ENCODE results near the gene APOC3. TPM values are rescaled to one million over a fixed set of nuclear protein-coding genes. Genes with fewer than 3 reads are reported as not detected.

The APOC3 gene
- total and polyA plus RNA-seq, 2 experiments from 2014 or later, result not detected

DNA sequence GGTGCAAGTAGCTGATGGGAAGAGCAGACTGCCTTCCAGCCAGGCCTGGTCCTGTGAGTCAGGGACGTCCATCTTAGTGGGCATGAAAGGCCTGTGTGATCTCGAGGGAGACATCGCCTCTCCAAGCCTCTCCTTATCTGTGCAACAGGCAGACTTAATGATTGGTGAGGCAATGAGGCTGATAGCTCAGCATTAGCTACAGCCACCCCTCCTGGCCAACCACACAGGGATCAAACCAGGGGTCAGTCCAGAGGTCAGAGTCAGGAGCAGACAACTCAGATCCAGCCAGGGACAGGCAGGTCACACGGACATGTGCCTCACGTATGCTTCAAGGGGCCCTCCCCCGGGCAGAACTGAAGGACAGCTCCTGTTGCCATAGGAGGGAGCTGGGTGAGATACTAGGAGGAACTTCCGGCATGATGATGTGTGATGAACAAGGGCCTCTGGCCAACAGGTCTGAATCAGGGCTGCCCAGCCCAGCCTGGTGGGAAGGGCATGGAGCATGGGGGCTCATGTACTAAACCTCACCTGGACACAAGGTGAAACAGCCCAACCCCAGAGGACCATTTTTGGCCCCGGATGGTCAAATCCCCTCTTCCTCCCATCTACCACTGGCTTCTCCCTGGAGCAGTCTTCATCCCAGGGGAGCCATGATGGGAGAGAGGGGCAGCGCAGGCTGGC, 2.8 kb upstream of the APOC3 start:
- H3K27me3 ChIP-seq (ENCODE audit: insufficient read depth), result no peaks in the 10 kb centered on the region
- no peaks in the 10 kb centered on the region for H3K79me2 ChIP-seq (replicated peaks; ENCODE audit: insufficient read depth)
- no peaks in the 10 kb centered on the region for H3F3A ChIP-seq (replicated peaks; ENCODE audit: low read depth)
- H3K27ac ChIP-seq (ENCODE audit: low read depth), result no peak overlapping the region
- no peak for ATAC-seq
- no peaks in the 10 kb centered on the region for H4K20me1 ChIP-seq (replicated peaks; ENCODE audit: insufficient read depth)
- H3K27ac Mint-ChIP-seq, result no peak overlapping the region
- no peak overlapping the region for H3K4me2 ChIP-seq
- H3K36me3 ChIP-seq (ENCODE audit: insufficient read depth), result no peaks in the 10 kb centered on the region
- peaks cover 5% of the 10 kb centered on the region for H3K4me1 Mint-ChIP-seq
- no peak overlapping the region for H2AFZ ChIP-seq
- no peak overlapping the region for H3K4me3 Mint-ChIP-seq
- no peaks in the 10 kb centered on the region for H3K9me2 ChIP-seq (ENCODE audit: insufficient read depth)
- no peaks in the 10 kb centered on the region for H3K9me3 Mint-ChIP-seq
- H3K4me3 ChIP-seq, result no peak overlapping the region
- peaks cover 3% of the 10 kb centered on the region for H3K27me3 Mint-ChIP-seq (ENCODE audit: insufficient read depth, low read depth, poor library complexity)
- no peak for TF ChIP-seq POLR2AphosphoS5 (IDR thresholded peaks at IDR 0.05; ENCODE audit: low read depth)
- TF ChIP-seq, protein P1, sequence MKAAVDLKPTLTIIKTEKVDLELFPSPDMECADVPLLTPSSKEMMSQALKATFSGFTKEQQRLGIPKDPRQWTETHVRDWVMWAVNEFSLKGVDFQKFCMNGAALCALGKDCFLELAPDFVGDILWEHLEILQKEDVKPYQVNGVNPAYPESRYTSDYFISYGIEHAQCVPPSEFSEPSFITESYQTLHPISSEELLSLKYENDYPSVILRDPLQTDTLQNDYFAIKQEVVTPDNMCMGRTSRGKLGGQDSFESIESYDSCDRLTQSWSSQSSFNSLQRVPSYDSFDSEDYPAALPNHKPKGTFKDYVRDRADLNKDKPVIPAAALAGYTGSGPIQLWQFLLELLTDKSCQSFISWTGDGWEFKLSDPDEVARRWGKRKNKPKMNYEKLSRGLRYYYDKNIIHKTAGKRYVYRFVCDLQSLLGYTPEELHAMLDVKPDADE (IDR thresholded peaks at IDR 0.05), result no peak
- TF ChIP-seq JUNB (IDR thresholded peaks at IDR 0.05; ENCODE audit: unreplicated experiment), result no peak
- no peak for TF ChIP-seq REST (IDR thresholded peaks at IDR 0.05; ENCODE audit: unreplicated experiment)
- TF ChIP-seq EZH2 (IDR thresholded peaks at IDR 0.05; ENCODE audit: low read depth, unreplicated experiment), result no peak
- TF ChIP-seq ZNF331 (CRISPR knock-in tag; IDR thresholded peaks at IDR 0.05; ENCODE audit: low read depth), result no peak
- no peak for TF ChIP-seq STAT1 (IDR thresholded peaks at IDR 0.05; ENCODE audit: unreplicated experiment)
- TF ChIP-seq, protein P2, sequence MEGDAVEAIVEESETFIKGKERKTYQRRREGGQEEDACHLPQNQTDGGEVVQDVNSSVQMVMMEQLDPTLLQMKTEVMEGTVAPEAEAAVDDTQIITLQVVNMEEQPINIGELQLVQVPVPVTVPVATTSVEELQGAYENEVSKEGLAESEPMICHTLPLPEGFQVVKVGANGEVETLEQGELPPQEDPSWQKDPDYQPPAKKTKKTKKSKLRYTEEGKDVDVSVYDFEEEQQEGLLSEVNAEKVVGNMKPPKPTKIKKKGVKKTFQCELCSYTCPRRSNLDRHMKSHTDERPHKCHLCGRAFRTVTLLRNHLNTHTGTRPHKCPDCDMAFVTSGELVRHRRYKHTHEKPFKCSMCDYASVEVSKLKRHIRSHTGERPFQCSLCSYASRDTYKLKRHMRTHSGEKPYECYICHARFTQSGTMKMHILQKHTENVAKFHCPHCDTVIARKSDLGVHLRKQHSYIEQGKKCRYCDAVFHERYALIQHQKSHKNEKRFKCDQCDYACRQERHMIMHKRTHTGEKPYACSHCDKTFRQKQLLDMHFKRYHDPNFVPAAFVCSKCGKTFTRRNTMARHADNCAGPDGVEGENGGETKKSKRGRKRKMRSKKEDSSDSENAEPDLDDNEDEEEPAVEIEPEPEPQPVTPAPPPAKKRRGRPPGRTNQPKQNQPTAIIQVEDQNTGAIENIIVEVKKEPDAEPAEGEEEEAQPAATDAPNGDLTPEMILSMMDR (conservative IDR thresholded peaks at IDR 0.05; ENCODE audit: low read depth in 2 of 2), result no peak
- no peak for DNase-seq (ENCODE audit: low spot score)
- H3K36me3 Mint-ChIP-seq (ENCODE audit: low read depth), result no peaks in the 10 kb centered on the region
- no peaks in the 10 kb centered on the region for H3K4me1 ChIP-seq (ENCODE audit: insufficient read depth)

- no peaks in the 10 kb centered on the region for H3K79me2 ChIP-seq (replicated peaks; ENCODE audit: insufficient read depth)
- Mint-ChIP-seq H3K4me3 (no peak overlapping the region), H3K4me1 (peaks cover 5% of the 10 kb centered on the region), H3K27ac (no peak overlapping the region), H3K27me3 (ENCODE audit: insufficient read depth, low read depth, poor library complexity) (peaks cover 6% of the 10 kb centered on the region), H3K36me3 (ENCODE audit: low read depth) (no peaks in the 10 kb centered on the region), H3K9me3 (no peaks in the 10 kb centered on the region)
- no peaks in the 10 kb centered on the region for H4K20me1 ChIP-seq (replicated peaks; ENCODE audit: insufficient read depth)
- H3K27ac ChIP-seq (ENCODE audit: low read depth), result no peak overlapping the region
- ATAC-seq (no peak), DNase-seq (ENCODE audit: low spot score) (no peak)
- H3K4me3 ChIP-seq, result no peak overlapping the region
- no peaks in the 10 kb centered on the region for H3K27me3 ChIP-seq (ENCODE audit: insufficient read depth)
- no peaks in the 10 kb centered on the region for H3F3A ChIP-seq (replicated peaks; ENCODE audit: low read depth)
- no peaks in the 10 kb centered on the region for H3K9me2 ChIP-seq (ENCODE audit: insufficient read depth)
- H3K4me2 ChIP-seq, result no peak overlapping the region
- H2AFZ ChIP-seq, result no peak overlapping the region
- H3K4me1 ChIP-seq (ENCODE audit: insufficient read depth), result no peaks in the 10 kb centered on the region
- H3K36me3 ChIP-seq (ENCODE audit: insufficient read depth), result no peaks in the 10 kb centered on the region
- TF ChIP-seq CREB1 (CRISPR knock-in tag; IDR thresholded peaks at IDR 0.05; ENCODE audit: low read depth), result no peak
Measured at GRCh38 chr11:116827461-116827860, 2.2 kb upstream of the APOC3 start.

Measured in GM23338 (cell line).